HTERT RPE-1 (cell line): ENCODE results near the gene OPALIN.

Experiments
- in situ Hi-C: fragments of 300-500 bp; cut with MboI; formaldehyde crosslinking; loops from 4 replicates; pipeline ENCODE4 v1.14.3; 2020; ENCODE audit warnings: low sequenced_read_pairs

The OPALIN gene

GRCh38 chr10:96306516-96306915 lies 52.3 kb downstream of the OPALIN start:
- in situ Hi-C loops: no loop called here

- in situ Hi-C loops: no loop called here
These were observed 53.8 kb downstream of the OPALIN start for GRCh38 chr10:96305019-96305418.

GRCh38 chr10:96304230-96304629 lies 54.6 kb downstream of the OPALIN start, which contains the start of gene DNTT:
TSS of gene DNTT (plus strand) at chr10:96304434. CDS start at chr10:96304498, 64 bp downstream.
- in situ Hi-C loops: no loop called here

GRCh38 chr10:96301616-96302015 lies 57.2 kb downstream of the OPALIN start:
- in situ Hi-C loops: no loop called here

- in situ Hi-C loops: no loop called here
These were observed 59.4 kb downstream of the OPALIN start for GRCh38 chr10:96299383-96299782.

GRCh38 chr10:96298362-96298761 lies 60.4 kb downstream of the OPALIN start:
- in situ Hi-C loops: no loop called here

GRCh38 chr10:96297486-96297885 lies 61.3 kb downstream of the OPALIN start:
- in situ Hi-C loops: no loop called here

- in situ Hi-C loops: no loop called here
These were observed 63.3 kb downstream of the OPALIN start for GRCh38 chr10:96295475-96295874.
